Stimulated activated CD4-positive, alpha-beta T cell treated with anti-CD3 and anti-CD28 coated beads, Interleukin-15, amount 100 ng/mL, for 48 hours (primary cell): ENCODE results near the gene PCBD1.
"Not testable (repeated sequence)": the region's sequence is repeated elsewhere in the genome, so short reads cannot be mapped to it uniquely, and the experiment has no call there.

Experiments
- DNase-seq, 2 donors: peaks; one replicate each; pipeline ENCODE4 v3.0.0-alpha.2; 2020; ENCODE audit warnings: low read depth in 2 of 2

The PCBD1 gene

GRCh38 chr10:70863470-70864160, 24.8 kb downstream of the PCBD1 start:
- DNase-seq: no peak

- DNase-seq: not testable (repeated sequence)
Observed at GRCh38 chr10:70861495-70862197, 26.7 kb downstream of the PCBD1 start.

GRCh38 chr10:70858759-70859158, 29.6 kb downstream of the PCBD1 start:
- DNase-seq: no peak

GRCh38 chr10:70856454-70856853, 31.9 kb downstream of the PCBD1 start:
- no peak for DNase-seq

GRCh38 chr10:70853457-70853856, 34.9 kb downstream of the PCBD1 start:
- DNase-seq: no peak

- no peak for DNase-seq
Observed at GRCh38 chr10:70853038-70853437, 35.3 kb downstream of the PCBD1 start.

- no peak for DNase-seq
Observed at GRCh38 chr10:70851597-70852475, 36.5 kb downstream of the PCBD1 start.

- DNase-seq: no peak
Observed at GRCh38 chr10:70850097-70850496, 38.3 kb downstream of the PCBD1 start.

- no peak for DNase-seq
Observed at GRCh38 chr10:70849582-70850016, 38.8 kb downstream of the PCBD1 start.

GRCh38 chr10:70847659-70848360, 40.6 kb downstream of the PCBD1 start:
- no peak for DNase-seq

- DNase-seq: no peak
Observed at GRCh38 chr10:70846795-70847194, 41.6 kb downstream of the PCBD1 start.

- no peak for DNase-seq
Observed at GRCh38 chr10:70845816-70846215, 42.5 kb downstream of the PCBD1 start.

GRCh38 chr10:70845256-70845655, 43.1 kb downstream of the PCBD1 start:
- no peak for DNase-seq

GRCh38 chr10:70843776-70844489, 44.4 kb downstream of the PCBD1 start:
- no peak for DNase-seq

- DNase-seq: no peak
Observed at GRCh38 chr10:70843333-70843732, 45.0 kb downstream of the PCBD1 start.

GRCh38 chr10:70840836-70841235, 47.5 kb downstream of the PCBD1 start:
- no peak for DNase-seq

- DNase-seq: no peak
Observed at GRCh38 chr10:70838270-70838805, 50.0 kb downstream of the PCBD1 start.

GRCh38 chr10:70837660-70838059, 50.7 kb downstream of the PCBD1 start:
- DNase-seq: no peak

GRCh38 chr10:70836319-70836718, 52.0 kb downstream of the PCBD1 start:
- DNase-seq: no peak

- DNase-seq: no peak
Observed at GRCh38 chr10:70834441-70835151, 53.8 kb downstream of the PCBD1 start.
